ENCODE measurements around the gene EPHB2. TPM values are rescaled to one million over a fixed set of nuclear protein-coding genes. Genes with fewer than 3 reads are reported as not detected.

Gene EPHB2
- total RNA-seq, 3 donors from 2014 or later: 22.7 to 76.7 (median 70.8) TPM

DNA sequence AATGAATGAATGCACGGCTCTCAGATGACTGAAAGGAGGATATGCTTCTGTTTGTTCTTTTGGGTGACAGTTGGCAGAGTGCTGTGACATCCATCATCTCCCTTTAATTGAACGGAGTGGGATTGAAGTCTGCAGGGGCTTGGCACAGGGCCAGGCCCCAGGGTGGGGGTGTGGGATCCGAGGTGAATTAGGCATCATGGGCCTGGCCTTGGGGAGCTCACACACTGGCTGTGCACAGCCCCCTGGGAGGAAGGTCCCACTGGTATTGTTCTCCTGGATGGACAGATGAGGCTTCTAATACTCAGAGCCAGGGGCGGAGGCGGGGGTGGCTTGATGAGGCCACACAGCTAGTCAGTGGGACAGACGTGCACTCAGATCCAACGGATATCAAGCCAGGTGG, 19.3 kb downstream of the EPHB2 start:
- intact Hi-C loops (cut with DNase I, micrococcal nuclease): no loop called here
- DNase-seq: peak in 1 of 3 donors; percentile 25
- ATAC-seq: no peak
- H3K9me3 ChIP-seq: no peaks in the 10 kb centered on the region
- no peaks in the 10 kb centered on the region for H3K36me3 ChIP-seq (ENCODE audit: low read depth)
- H3K4me1 ChIP-seq (ENCODE audit: low read depth): no peaks in the 10 kb centered on the region
- H3K4me3 ChIP-seq: no peak overlapping the region
- TF ChIP-seq, protein P1, sequence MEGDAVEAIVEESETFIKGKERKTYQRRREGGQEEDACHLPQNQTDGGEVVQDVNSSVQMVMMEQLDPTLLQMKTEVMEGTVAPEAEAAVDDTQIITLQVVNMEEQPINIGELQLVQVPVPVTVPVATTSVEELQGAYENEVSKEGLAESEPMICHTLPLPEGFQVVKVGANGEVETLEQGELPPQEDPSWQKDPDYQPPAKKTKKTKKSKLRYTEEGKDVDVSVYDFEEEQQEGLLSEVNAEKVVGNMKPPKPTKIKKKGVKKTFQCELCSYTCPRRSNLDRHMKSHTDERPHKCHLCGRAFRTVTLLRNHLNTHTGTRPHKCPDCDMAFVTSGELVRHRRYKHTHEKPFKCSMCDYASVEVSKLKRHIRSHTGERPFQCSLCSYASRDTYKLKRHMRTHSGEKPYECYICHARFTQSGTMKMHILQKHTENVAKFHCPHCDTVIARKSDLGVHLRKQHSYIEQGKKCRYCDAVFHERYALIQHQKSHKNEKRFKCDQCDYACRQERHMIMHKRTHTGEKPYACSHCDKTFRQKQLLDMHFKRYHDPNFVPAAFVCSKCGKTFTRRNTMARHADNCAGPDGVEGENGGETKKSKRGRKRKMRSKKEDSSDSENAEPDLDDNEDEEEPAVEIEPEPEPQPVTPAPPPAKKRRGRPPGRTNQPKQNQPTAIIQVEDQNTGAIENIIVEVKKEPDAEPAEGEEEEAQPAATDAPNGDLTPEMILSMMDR (IDR thresholded peaks at IDR 0.05): no peak

DNA sequence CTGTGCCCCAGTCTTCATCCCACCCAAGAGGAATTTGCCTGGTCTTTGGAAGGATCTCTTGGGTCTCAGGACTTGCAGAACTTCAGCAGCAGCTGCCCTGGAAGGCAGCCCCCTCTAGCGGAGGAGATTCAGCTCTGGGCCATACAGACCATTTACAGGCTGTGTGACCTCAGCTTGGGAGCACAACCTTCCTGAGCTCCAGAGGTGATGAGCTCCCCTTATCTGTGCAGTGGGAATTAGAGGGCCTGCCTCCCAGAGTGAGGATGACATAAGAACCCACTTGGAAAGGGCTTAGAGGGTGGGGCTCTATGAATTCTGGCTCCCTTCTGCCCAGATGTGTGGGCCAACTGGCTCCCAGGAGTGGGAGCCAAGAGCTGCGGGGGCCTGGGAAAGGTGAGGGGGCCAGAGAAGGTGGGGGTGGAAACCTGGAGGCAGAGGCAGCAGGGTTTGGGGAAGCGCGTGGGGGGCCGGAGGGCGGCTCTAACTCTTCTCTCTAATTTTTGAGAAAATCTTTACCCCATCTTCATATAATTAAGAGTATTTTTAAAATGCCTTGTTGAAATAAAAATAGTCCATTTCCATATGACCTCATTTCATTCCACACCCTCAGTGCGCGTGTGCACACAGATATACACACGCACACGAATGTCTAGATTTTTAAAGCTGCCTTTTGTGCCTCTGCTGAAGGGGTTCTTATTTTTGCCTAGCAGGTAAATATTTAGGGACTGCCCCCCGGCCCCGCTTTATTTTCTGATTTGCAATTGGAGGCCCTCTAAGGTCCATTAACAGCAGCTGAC, 21.5 kb downstream of the EPHB2 start:
- ATAC-seq: peak; percentile 15
- intact Hi-C loops (cut with DNase I, micrococcal nuclease): no loop called here
- peak in 1 of 3 donors; percentile 57 for DNase-seq
- H3K36me3 ChIP-seq (ENCODE audit: low read depth): no peaks in the 10 kb centered on the region
- TF ChIP-seq, protein P1 (IDR thresholded peaks at IDR 0.05): no peak
- H3K4me1 ChIP-seq (ENCODE audit: low read depth): no peaks in the 10 kb centered on the region
- H3K9me3 ChIP-seq: no peaks in the 10 kb centered on the region
- H3K4me3 ChIP-seq: no peak overlapping the region

DNA sequence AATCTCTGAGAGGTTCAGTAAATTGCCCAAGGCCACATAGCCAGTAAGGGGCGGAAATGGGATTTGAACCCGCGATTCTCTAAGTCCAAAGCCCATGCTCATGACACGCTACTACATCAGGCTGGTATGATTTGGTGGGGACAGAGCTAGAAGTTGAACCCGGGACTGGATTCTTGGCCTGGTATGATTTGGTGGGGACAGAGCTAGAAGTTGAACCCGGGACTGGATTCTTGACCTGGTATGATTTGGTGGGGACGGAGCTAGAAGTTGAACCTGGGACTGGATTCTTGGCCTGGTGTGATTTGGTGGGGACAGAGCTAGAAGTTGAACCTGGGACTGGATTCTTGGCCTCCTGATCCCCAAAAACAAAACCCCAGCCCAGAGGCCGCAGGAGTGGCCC, 23.0 kb downstream of the EPHB2 start:
- Histone ChIP-seq H3K9me3 (no peaks in the 10 kb centered on the region), H3K4me1 (ENCODE audit: low read depth) (no peaks in the 10 kb centered on the region), H3K36me3 (ENCODE audit: low read depth) (no peaks in the 10 kb centered on the region), H3K4me3 (no peak overlapping the region)
- intact Hi-C loops (cut with DNase I, micrococcal nuclease): no loop called here
- TF ChIP-seq, protein P1 (IDR thresholded peaks at IDR 0.05): no peak
- DNase-seq (no peak), ATAC-seq (no peak)

DNA sequence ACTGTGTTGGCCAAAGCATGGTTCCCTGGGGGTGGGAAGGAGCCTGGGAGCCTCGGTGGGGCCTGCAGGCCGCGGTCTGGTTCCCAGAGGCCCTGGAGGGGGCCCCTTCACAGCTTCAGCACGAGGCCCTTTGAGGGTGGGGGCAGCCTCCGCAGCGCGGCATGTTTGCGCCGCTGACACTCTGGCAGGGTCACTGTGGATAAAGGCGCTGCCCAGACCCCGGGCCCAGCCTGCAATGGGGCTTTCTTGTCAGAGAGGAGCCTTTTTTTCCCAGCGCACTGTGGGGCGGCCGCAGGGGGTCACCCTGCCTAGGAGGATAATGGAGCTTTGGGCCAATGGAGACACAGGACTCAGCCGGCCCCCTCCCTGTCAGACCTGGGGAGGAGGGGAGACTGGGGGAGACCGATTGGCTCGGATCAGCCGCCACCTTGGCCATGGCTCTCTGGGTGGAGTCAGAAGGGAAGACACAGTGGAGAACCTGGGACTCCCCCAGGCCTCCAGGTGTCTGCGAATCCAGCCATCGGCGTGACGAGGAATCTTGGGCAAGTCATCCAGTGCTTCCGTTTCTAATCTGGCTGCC, 26.0 kb downstream of the EPHB2 start:
- H3K4me1 ChIP-seq (ENCODE audit: low read depth): no peaks in the 10 kb centered on the region
- no peak for DNase-seq
- TF ChIP-seq, protein P1 (IDR thresholded peaks at IDR 0.05): no peak
- H3K36me3 ChIP-seq (ENCODE audit: low read depth): no peaks in the 10 kb centered on the region
- no peak overlapping the region for H3K4me3 ChIP-seq
- H3K9me3 ChIP-seq: no peaks in the 10 kb centered on the region
- ATAC-seq: no peak
- intact Hi-C loops (cut with DNase I, micrococcal nuclease): no loop called here

DNA sequence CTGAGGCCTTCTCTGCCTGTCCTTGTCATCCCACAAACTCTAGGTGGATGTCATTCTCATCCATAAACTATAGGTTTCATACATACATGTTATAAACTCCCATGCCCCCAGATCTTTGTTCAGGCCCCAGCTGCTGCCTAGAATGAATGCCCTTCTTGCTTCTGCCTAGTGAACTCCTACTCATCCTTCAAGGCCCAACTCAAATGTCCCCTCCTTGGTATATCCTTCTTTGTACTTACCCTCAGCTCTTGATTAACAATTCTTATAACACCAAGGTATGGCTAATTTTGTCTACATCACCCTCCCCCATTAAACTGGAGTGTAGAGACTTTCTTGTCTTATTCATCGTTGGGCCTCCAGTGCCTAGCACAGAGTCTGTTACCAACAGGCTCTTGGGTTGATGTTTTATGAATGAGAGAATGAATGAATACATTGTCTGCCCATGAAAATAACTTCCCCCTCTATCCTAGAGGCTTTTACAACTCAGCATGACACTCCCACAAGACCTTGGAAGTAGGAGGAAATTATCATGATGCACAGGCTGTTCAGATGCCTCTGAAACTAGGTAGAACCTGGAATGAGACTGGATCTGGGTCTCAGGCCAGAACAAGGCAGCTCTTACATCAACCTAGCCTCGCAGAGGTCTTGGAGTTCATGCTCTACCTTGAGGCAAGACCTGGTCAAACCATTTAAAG, 26.9 kb downstream of the EPHB2 start:
- H3K4me3 ChIP-seq: no peak overlapping the region
- no peaks in the 10 kb centered on the region for H3K9me3 ChIP-seq
- no peaks in the 10 kb centered on the region for H3K36me3 ChIP-seq (ENCODE audit: low read depth)
- TF ChIP-seq, protein P1 (IDR thresholded peaks at IDR 0.05): no peak
- intact Hi-C loops (cut with DNase I, micrococcal nuclease): no loop called here
- ATAC-seq: peak; percentile 87
- DNase-seq: no peak
- no peaks in the 10 kb centered on the region for H3K4me1 ChIP-seq (ENCODE audit: low read depth)
